ENCODE results near the gene SLC7A8. TPM values are rescaled to one million over a fixed set of nuclear protein-coding genes. Genes with fewer than 3 reads are reported as not detected.

Gene SLC7A8
- total and polyA plus RNA-seq, 8 donors: 1.2 to 102 (median 32.0) TPM

DNA sequence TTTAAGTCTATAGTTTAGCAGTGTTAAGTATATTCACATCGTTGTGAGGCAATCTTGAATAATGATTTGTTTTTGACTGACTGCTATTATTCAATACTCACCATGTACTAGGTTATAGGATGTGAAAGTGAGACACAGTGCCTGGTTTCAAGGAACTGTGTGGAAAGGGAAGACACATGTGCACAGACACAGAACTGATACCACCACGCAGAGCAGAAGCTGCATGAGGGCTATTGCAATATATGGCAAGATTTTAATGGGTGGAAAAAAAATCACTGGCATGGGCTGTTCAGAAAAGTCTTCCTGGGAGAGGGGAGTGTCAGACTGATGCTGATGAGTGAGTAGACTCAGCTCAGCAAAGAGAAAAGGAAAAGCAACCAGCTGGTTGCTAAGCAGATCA, 10.4 kb downstream of the SLC7A8 start:
- no peak for DNase-seq
- Histone ChIP-seq H3K4me3 (no peak overlapping the region), H3K27ac (peak overlapping the region in 3 of 5 donors; percentile 72 to 85 (median 75)), H3K4me1 (peaks cover 27 to 77% (median 50%) of the 10 kb centered on the region in 4 donors), H3K9me3 (no peaks in the 10 kb centered on the region), H3K27me3 (no peaks in the 10 kb centered on the region), H3K36me3 (no peaks in the 10 kb centered on the region)
- intact Hi-C loops (cut with DNase I; ENCODE audit: low total_unique reads): no loop called here
- no peak for TF ChIP-seq EP300 (IDR thresholded peaks at IDR 0.05)
- TF ChIP-seq POLR2A (IDR thresholded peaks at IDR 0.05): no peak
- TF ChIP-seq POLR2AphosphoS5 (IDR thresholded peaks at IDR 0.05): no peak
- TF ChIP-seq, protein P1, sequence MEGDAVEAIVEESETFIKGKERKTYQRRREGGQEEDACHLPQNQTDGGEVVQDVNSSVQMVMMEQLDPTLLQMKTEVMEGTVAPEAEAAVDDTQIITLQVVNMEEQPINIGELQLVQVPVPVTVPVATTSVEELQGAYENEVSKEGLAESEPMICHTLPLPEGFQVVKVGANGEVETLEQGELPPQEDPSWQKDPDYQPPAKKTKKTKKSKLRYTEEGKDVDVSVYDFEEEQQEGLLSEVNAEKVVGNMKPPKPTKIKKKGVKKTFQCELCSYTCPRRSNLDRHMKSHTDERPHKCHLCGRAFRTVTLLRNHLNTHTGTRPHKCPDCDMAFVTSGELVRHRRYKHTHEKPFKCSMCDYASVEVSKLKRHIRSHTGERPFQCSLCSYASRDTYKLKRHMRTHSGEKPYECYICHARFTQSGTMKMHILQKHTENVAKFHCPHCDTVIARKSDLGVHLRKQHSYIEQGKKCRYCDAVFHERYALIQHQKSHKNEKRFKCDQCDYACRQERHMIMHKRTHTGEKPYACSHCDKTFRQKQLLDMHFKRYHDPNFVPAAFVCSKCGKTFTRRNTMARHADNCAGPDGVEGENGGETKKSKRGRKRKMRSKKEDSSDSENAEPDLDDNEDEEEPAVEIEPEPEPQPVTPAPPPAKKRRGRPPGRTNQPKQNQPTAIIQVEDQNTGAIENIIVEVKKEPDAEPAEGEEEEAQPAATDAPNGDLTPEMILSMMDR (IDR thresholded peaks at IDR 0.05): no peak
- WGBS, 5 donors: 75 to 90% (median 88%) methylated on average over 2 of the region's 2 CpGs

DNA sequence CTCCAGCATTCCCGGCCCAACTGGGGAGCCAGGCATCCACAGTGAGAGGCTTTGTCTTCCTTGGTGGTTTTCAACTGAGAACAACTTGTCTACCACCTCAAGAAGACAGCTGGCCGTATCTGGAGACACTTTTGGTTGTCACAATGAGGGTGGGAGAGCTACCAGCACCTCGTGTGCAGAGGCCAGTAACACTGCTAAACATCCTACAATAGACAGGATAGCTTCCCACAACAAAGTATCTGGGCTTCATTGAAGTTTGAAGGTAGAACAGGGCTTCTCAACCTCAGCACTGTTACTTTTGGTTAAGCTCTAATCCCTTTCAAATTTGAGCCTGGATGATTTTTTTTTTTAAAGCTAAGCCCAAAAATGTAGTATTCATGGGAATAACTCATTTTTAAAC, 10.9 kb downstream of the SLC7A8 start:
- TF ChIP-seq, protein P1 (IDR thresholded peaks at IDR 0.05): no peak
- no peak for TF ChIP-seq EP300 (IDR thresholded peaks at IDR 0.05)
- no peak for TF ChIP-seq POLR2A (IDR thresholded peaks at IDR 0.05)
- no peak for TF ChIP-seq POLR2AphosphoS5 (IDR thresholded peaks at IDR 0.05)
- WGBS, 5 donors: 38 to 82% (median 68%) methylated on average over 3 of the region's 3 CpGs
- Histone ChIP-seq H3K4me1 (peaks cover 25 to 80% (median 50%) of the 10 kb centered on the region in 4 donors), H3K27ac (no peak overlapping the region), H3K27me3 (no peaks in the 10 kb centered on the region), H3K36me3 (no peaks in the 10 kb centered on the region), H3K9me3 (no peaks in the 10 kb centered on the region), H3K4me3 (no peak overlapping the region)
- intact Hi-C loops (cut with DNase I; ENCODE audit: low total_unique reads): no loop called here
- no peak for DNase-seq

DNA sequence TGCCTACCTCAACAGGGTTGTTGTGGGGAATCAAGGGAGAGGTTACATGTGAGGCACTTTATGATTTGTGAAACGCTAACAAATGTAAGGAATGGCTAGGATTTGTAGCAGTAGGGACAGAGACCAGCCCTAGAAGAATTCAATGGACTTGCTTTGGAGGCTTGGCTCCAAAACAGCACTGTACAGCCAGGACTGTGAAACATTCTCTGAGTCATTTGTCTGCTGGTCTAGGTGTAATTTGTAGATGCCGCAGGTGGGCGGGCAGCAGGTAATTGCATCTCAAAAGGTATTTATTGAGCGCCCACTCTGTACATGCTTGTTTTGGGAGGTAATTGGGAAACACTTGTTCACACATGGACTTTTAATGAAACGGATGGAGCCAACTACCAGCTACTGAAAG, 11.4 kb downstream of the SLC7A8 start:
- Histone ChIP-seq H3K36me3 (peaks cover 0 to 3% (median 0%) of the 10 kb centered on the region in 4 donors), H3K9me3 (no peaks in the 10 kb centered on the region), H3K4me1 (peaks cover 22 to 80% (median 50%) of the 10 kb centered on the region in 4 donors), H3K27ac (peak overlapping the region in 2 of 5 donors; percentile 11 to 55), H3K4me3 (no peak overlapping the region), H3K27me3 (no peaks in the 10 kb centered on the region)
- no peak for DNase-seq
- no peak for TF ChIP-seq POLR2AphosphoS5 (IDR thresholded peaks at IDR 0.05)
- no peak for TF ChIP-seq POLR2A (IDR thresholded peaks at IDR 0.05)
- TF ChIP-seq, protein P1 (IDR thresholded peaks at IDR 0.05): no peak
- no peak for TF ChIP-seq EP300 (IDR thresholded peaks at IDR 0.05)
- WGBS, 5 donors: 91 to 98% (median 97%) methylated on average over 5 of the region's 5 CpGs
- intact Hi-C loops (cut with DNase I; ENCODE audit: low total_unique reads): no loop called here

DNA sequence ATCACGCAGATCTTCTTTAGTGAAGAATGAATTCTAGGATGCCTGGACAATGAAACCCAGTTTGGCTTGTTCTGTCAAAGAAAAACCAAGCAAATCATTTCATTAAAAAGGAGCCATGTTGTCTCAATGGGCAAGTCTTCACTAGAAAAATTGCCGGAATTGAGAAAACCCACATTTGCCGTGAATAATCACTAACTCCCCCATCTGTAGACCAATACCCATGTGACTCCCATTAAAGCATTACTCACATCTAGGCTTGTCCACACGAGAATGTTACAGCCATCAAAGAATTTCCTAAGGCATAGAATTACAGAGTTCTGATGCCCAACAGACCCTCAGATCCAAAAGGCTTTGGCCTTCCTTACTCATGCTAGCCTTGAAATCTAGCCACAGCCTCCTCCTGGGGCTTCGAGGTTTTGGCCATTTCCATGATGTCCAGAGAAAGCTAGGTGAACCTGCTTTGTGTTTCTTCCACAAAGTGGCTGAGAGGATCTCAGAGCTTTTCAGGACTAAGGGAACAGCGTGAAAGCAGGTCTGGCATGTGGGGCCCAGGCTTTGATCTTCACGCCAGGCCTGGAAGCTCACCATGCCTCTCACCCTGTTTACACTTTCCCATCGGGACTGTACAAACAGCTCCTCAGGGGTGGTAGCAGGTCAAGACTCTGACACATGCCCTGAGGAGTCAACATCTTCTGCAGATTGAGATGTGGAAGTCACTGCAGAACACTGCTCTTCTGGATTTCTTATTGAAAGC, 12.1 kb downstream of the SLC7A8 start:
- H3K4me3 ChIP-seq: no peak overlapping the region
- H3K27me3 ChIP-seq: no peaks in the 10 kb centered on the region
- H3K27ac ChIP-seq: peak overlapping the region in 2 of 5 donors; percentile 11 to 55
- H3K9me3 ChIP-seq: no peaks in the 10 kb centered on the region
- TF ChIP-seq, protein P1 (IDR thresholded peaks at IDR 0.05): no peak
- TF ChIP-seq POLR2A (IDR thresholded peaks at IDR 0.05): no peak
- no peak for TF ChIP-seq POLR2AphosphoS5 (IDR thresholded peaks at IDR 0.05)
- no peak for TF ChIP-seq EP300 (IDR thresholded peaks at IDR 0.05)
- WGBS, 5 donors: 45 to 68% (median 55%) methylated on average over 8 of the region's 8 CpGs
- H3K36me3 ChIP-seq: peaks cover 0 to 6% (median 3%) of the 10 kb centered on the region in 4 donors
- peak in 1 of 2 donors; percentile 60 for DNase-seq
- peaks cover 16 to 73% (median 48%) of the 10 kb centered on the region in 4 donors for H3K4me1 ChIP-seq
- intact Hi-C loops (cut with DNase I; ENCODE audit: low total_unique reads): no loop called here
